H9 (cell line): ENCODE data around the gene NBEA. TPM values are rescaled to one million over a fixed set of nuclear protein-coding genes. Genes with fewer than 3 reads are reported as not detected.

ENCODE experiments used
- DNase-seq: peaks from one replicate; pipeline ENCODE4 v3.0.0-alpha.2; 2017
- H2AFZ ChIP-seq: one replicate; pipeline ENCODE4 v1.6.1; 2013; ENCODE audit warnings: mild to moderate bottlenecking, low read length, control low read depth, moderate library complexity
- H2AK5ac ChIP-seq: 2 replicates; pipeline ENCODE4 v1.6.1; 2013; ENCODE audit warnings: low read length, control low read depth, mixed read lengths; ENCODE audit not compliant: insufficient read length
- H2BK120ac ChIP-seq: one replicate; pipeline ENCODE4 v1.6.1; 2013; ENCODE audit warnings: low read depth, mild to moderate bottlenecking, low read length, control low read depth, inconsistent platforms; ENCODE audit not compliant: poor library complexity, severe bottlenecking
- H2BK12ac ChIP-seq: 2 replicates; pipeline ENCODE4 v1.6.1; 2013; ENCODE audit warnings: low read length, control low read depth, mixed read lengths, low read depth; ENCODE audit not compliant: insufficient read length
- H2BK15ac ChIP-seq: 2 replicates; pipeline ENCODE4 v1.6.1; 2013; ENCODE audit warnings: low read depth, low read length, control low read depth
- H2BK20ac ChIP-seq: one replicate; pipeline ENCODE4 v1.6.1; 2013; ENCODE audit warnings: low read depth, mild to moderate bottlenecking, low read length, control low read depth, inconsistent platforms; ENCODE audit not compliant: poor library complexity, severe bottlenecking
- H2BK5ac ChIP-seq: 2 replicates; pipeline ENCODE4 v1.6.1; 2013; ENCODE audit warnings: low read length, control low read depth, mixed read lengths; ENCODE audit not compliant: insufficient read length
- H3K14ac ChIP-seq: 2 replicates; pipeline ENCODE4 v1.6.1; 2013; ENCODE audit warnings: low read length, control low read depth; ENCODE audit not compliant: insufficient read depth
- H3K18ac ChIP-seq: 2 replicates; pipeline ENCODE4 v1.6.1; 2013; ENCODE audit warnings: low read depth, mild to moderate bottlenecking, mixed read lengths, low read length, control low read depth; ENCODE audit not compliant: insufficient read length
- H3K23ac ChIP-seq: 2 replicates; pipeline ENCODE4 v1.6.1; 2013; ENCODE audit warnings: low read length, control low read depth, mixed read lengths, low read depth; ENCODE audit not compliant: insufficient read length
- H3K23me2 ChIP-seq: 2 replicates; pipeline ENCODE4 v1.6.1; 2013; ENCODE audit warnings: low read depth, mild to moderate bottlenecking, mixed read lengths, low read length, control low read depth; ENCODE audit not compliant: insufficient read length, poor library complexity, severe bottlenecking
- H3K27ac ChIP-seq: 2 replicates; pipeline ENCODE4 v1.5.1; 2013; ENCODE audit warnings: low read length, control low read depth, mixed read lengths, low read depth; ENCODE audit not compliant: insufficient read length
- H3K27me3 ChIP-seq: 2 replicates; pipeline ENCODE4 v1.6.1; 2013; ENCODE audit warnings: low read length, control low read depth, inconsistent platforms; ENCODE audit not compliant: insufficient read depth
- H3K4ac ChIP-seq: 2 replicates; pipeline ENCODE4 v1.6.1; 2013; ENCODE audit warnings: low read depth, mild to moderate bottlenecking, control low read depth, inconsistent platforms, low read length, moderate library complexity
- H3K4me1 ChIP-seq: 2 replicates; pipeline ENCODE4 v1.6.1; 2013; ENCODE audit warnings: low read length, control low read depth, inconsistent platforms; ENCODE audit not compliant: insufficient read depth
- H3K4me2 ChIP-seq: 2 replicates; pipeline ENCODE4 v1.6.1; 2013; ENCODE audit warnings: low read length, control low read depth, mixed read lengths; ENCODE audit not compliant: insufficient read length, insufficient read depth
- H3K56ac ChIP-seq: 2 replicates; pipeline ENCODE4 v1.6.1; 2013; ENCODE audit warnings: low read depth, mild to moderate bottlenecking, mixed read lengths, low read length, control low read depth; ENCODE audit not compliant: insufficient read length
- H3K79me1 ChIP-seq: 2 replicates; pipeline ENCODE4 v1.6.1; 2013; ENCODE audit warnings: low read depth, mild to moderate bottlenecking, moderate library complexity, low read length, control low read depth, inconsistent platforms; ENCODE audit not compliant: insufficient read depth, poor library complexity, severe bottlenecking
- H3K79me2 ChIP-seq: 2 replicates; pipeline ENCODE4 v1.6.1; 2013; ENCODE audit warnings: low read length, control low read depth, inconsistent platforms; ENCODE audit not compliant: insufficient read depth
- H3K9ac ChIP-seq: 2 replicates; pipeline ENCODE4 v1.6.1; 2013; ENCODE audit warnings: low read length, control low read depth, mixed read lengths; ENCODE audit not compliant: insufficient read length; ENCODE audit errors: extremely low read depth
- H3K9me3 ChIP-seq: one replicate; pipeline ENCODE4 v1.6.1; 2013; ENCODE audit warnings: low read depth, low read length, inconsistent platforms; ENCODE audit not compliant: control insufficient read depth
- H3T11ph ChIP-seq: one replicate; pipeline ENCODE4 v1.6.1; 2013; ENCODE audit warnings: mild to moderate bottlenecking, low read length, control low read depth, inconsistent platforms
- H4K20me1 ChIP-seq: one replicate; pipeline ENCODE4 v1.6.1; 2013; ENCODE audit not compliant: control insufficient read depth, insufficient read length, insufficient read depth
- H4K5ac ChIP-seq: 2 replicates; pipeline ENCODE4 v1.6.1; 2013; ENCODE audit warnings: low read depth, mild to moderate bottlenecking, mixed read lengths, low read length, control low read depth; ENCODE audit not compliant: insufficient read length
- H4K8ac ChIP-seq: replicated peaks from 2 replicates; pipeline ENCODE4 v1.6.1; 2013; ENCODE audit warnings: low read length, control low read depth, mixed read lengths, low read depth; ENCODE audit not compliant: insufficient read length
- H4K91ac ChIP-seq: 2 replicates; pipeline ENCODE4 v1.6.1; 2013; ENCODE audit warnings: low read depth, mild to moderate bottlenecking, moderate library complexity, mixed read lengths, low read length, control low read depth; ENCODE audit not compliant: insufficient read length
- H3K27ac Mint-ChIP-seq, 3 experiments: 2 replicates in 2 of 3; 3 replicates in 1 of 3; pipeline ENCODE4 v1.8.0; 2020 to 2021; ENCODE audit warnings: mixed read lengths in 3 of 3, mild to moderate bottlenecking in 1 of 3, moderate library complexity in 1 of 3
- H3K27me3 Mint-ChIP-seq: 2 replicates; pipeline ENCODE4 v1.8.0; 2021; ENCODE audit warnings: low read depth, mild to moderate bottlenecking, moderate library complexity, mixed read lengths
- H3K36me3 Mint-ChIP-seq, 3 experiments: 2 replicates in 2 of 3; 3 replicates in 1 of 3; pipeline ENCODE4 v1.8.0; 2020 to 2021; ENCODE audit warnings: low read depth in 3 of 3, mixed read lengths in 3 of 3; ENCODE audit not compliant: insufficient read depth in 1 of 3
- H3K4me1 Mint-ChIP-seq, 2 experiments: 2 replicates each; pipeline ENCODE4 v1.8.0; 2020; ENCODE audit warnings: mixed read lengths in 2 of 2
- H3K4me3 Mint-ChIP-seq, 2 experiments: 2 replicates in 1 of 2; 3 replicates in 1 of 2; pipeline ENCODE4 v1.8.0; 2020 to 2021; ENCODE audit warnings: mild to moderate bottlenecking in 2 of 2, mixed read lengths in 2 of 2, moderate library complexity in 1 of 2
- H3K9me3 Mint-ChIP-seq, 2 experiments: 2 replicates in 1 of 2; 3 replicates in 1 of 2; pipeline ENCODE4 v1.8.0; 2020; ENCODE audit warnings: mild to moderate bottlenecking in 2 of 2, mixed read lengths in 2 of 2, moderate library complexity in 1 of 2
- WGBS: extraction: QIAGEN DNeasy Blood & Tissue Kit; methylation state at CpG from one replicate; pipeline ENCODE4 v1.1.7; 2013; ENCODE audit warnings: missing lambda C conversion rate, low lambda C conversion rate, mixed read lengths; ENCODE audit not compliant: insufficient read length; ENCODE audit errors: extremely low coverage; 5-methylcytosine and 5-hydroxymethylcytosine counted together
- total RNA-seq: library from RNA; stranded (reverse); gene quantifications from 2 replicates; pipeline ENCODE4 v1.2.1, GENCODE V29; 2021
- TF ChIP-seq, protein P1 (sequence below): fragments of 200-600 bp; sonication (generic); conservative IDR thresholded peaks from 3 replicates; pipeline ENCODE4 v1.8.0; 2021; ENCODE audit warnings: antibody characterized with exemption, mild to moderate bottlenecking

NBEA gene
- total RNA-seq, 1 experiment from 2014 or later: 17.3 TPM

DNA sequence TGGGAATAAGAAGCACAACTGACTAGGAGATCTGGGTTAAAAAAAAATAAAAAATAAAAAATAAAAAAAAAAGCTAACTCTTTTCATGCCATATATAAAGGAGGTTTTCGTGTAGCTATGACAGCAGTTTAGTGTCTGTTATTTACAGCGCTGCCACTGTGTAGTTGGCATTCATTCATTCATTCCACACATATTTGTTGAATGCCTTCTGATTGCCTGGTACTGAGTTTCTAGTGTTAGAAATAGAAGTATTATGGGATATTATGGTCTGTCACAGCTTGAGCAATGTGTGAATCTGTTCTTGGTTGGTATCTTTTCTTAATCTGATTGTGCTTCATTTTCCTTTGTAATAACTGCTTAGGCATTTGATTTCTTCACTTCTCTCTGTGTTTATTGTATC lies 237.4 kb downstream of the NBEA start:
- no CpG with 5 or more reads among the region's 2 CpGs for WGBS
- TF ChIP-seq, protein P1, sequence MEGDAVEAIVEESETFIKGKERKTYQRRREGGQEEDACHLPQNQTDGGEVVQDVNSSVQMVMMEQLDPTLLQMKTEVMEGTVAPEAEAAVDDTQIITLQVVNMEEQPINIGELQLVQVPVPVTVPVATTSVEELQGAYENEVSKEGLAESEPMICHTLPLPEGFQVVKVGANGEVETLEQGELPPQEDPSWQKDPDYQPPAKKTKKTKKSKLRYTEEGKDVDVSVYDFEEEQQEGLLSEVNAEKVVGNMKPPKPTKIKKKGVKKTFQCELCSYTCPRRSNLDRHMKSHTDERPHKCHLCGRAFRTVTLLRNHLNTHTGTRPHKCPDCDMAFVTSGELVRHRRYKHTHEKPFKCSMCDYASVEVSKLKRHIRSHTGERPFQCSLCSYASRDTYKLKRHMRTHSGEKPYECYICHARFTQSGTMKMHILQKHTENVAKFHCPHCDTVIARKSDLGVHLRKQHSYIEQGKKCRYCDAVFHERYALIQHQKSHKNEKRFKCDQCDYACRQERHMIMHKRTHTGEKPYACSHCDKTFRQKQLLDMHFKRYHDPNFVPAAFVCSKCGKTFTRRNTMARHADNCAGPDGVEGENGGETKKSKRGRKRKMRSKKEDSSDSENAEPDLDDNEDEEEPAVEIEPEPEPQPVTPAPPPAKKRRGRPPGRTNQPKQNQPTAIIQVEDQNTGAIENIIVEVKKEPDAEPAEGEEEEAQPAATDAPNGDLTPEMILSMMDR: no peak

More for the DNA sequence above, 237.4 kb downstream of the NBEA start:
- Histone ChIP-seq H4K91ac (no peak overlapping the region), H3K4me2 (no peak overlapping the region), H3K27ac (no peak overlapping the region), H4K8ac (no peak overlapping the region), H2BK5ac (no peak overlapping the region), H3K4ac (no peak overlapping the region), H3K9me3 (no peaks in the 10 kb centered on the region), H3K14ac (no peak overlapping the region), H2AFZ (no peak overlapping the region), H3K23me2 (no peaks in the 10 kb centered on the region), H3K9ac (no peak overlapping the region), H3K4me1 (no peaks in the 10 kb centered on the region), H3K18ac (no peak overlapping the region), H3K79me1 (no peaks in the 10 kb centered on the region), H2BK120ac (no peak overlapping the region), H3K56ac (no peak overlapping the region), H2AK5ac (no peak overlapping the region), H2BK12ac (no peak overlapping the region), H2BK15ac (no peak overlapping the region), H3K23ac (no peak overlapping the region), H4K5ac (no peak overlapping the region), H3K79me2 (no peaks in the 10 kb centered on the region), H3T11ph (no peak overlapping the region), H4K20me1 (no peaks in the 10 kb centered on the region), H2BK20ac (no peak overlapping the region), H3K27me3 (no peaks in the 10 kb centered on the region)
- Mint-ChIP-seq H3K9me3 (no peaks in the 10 kb centered on the region), H3K27me3 (no peaks in the 10 kb centered on the region), H3K4me1 (no peaks in the 10 kb centered on the region), H3K36me3 (peaks cover 0 to 6% (median 5%) of the 10 kb centered on the region in 3 experiments; a peak in 4 of 7 replicates), H3K27ac (no peak overlapping the region), H3K4me3 (no peak overlapping the region)
- DNase-seq: no peak
